ENCODE results near the gene ZNF618. TPM values are rescaled to one million over a fixed set of nuclear protein-coding genes. Genes with fewer than 3 reads are reported as not detected.
A peak's percentile ranks its signal among the peaks of the same experiment; 100 is the strongest.

ZNF618 gene
- total and polyA plus RNA-seq, 8 donors = 1.2 to 19.8 (median 5.3) TPM

GRCh38 chr9:113985968-113986585 is 110.0 kb downstream of the ZNF618 start:
- intact Hi-C loops (cut with DNase I; ENCODE audit: low total_unique reads) = no loop called here
- Histone ChIP-seq H3K4me3 (no peak overlapping the region), H3K27ac (no peak overlapping the region), H3K9me3 (no peaks in the 10 kb centered on the region), H3K36me3 (peaks cover 9 to 28% (median 26%) of the 10 kb centered on the region in 4 donors), H3K27me3 (no peaks in the 10 kb centered on the region), H3K4me1 (peaks cover 0 to 13% (median 4%) of the 10 kb centered on the region in 4 donors)
- WGBS, 5 donors = 83 to 88% (median 86%) methylated on average over 15 of the region's 15 CpGs
- DNase-seq = no peak
- TF ChIP-seq POLR2AphosphoS5 (IDR thresholded peaks at IDR 0.05) (no peak), EP300 (IDR thresholded peaks at IDR 0.05) (no peak), CTCF (IDR thresholded peaks at IDR 0.05) (no peak), POLR2A (IDR thresholded peaks at IDR 0.05) (no peak)

GRCh38 chr9:113986931-113987330 is 110.8 kb downstream of the ZNF618 start:
- TF ChIP-seq CTCF (IDR thresholded peaks at IDR 0.05) (no peak), EP300 (IDR thresholded peaks at IDR 0.05) (no peak), POLR2A (IDR thresholded peaks at IDR 0.05) (no peak), POLR2AphosphoS5 (IDR thresholded peaks at IDR 0.05) (no peak)
- Histone ChIP-seq H3K27ac (no peak overlapping the region), H3K36me3 (peaks cover 9 to 28% (median 26%) of the 10 kb centered on the region in 4 donors), H3K9me3 (no peaks in the 10 kb centered on the region), H3K4me1 (peaks cover 0 to 21% (median 10%) of the 10 kb centered on the region in 4 donors), H3K4me3 (no peak overlapping the region), H3K27me3 (no peaks in the 10 kb centered on the region)
- DNase-seq = no peak
- WGBS, 5 donors = 67 to 96% (median 92%) methylated on average over 1 of the region's 1 CpG
- intact Hi-C loops (cut with DNase I; ENCODE audit: low total_unique reads) = no loop called here

- intact Hi-C loops (cut with DNase I; ENCODE audit: low total_unique reads) = no loop called here
- TF ChIP-seq POLR2AphosphoS5 (IDR thresholded peaks at IDR 0.05) = no peak
- peaks cover 9 to 28% (median 26%) of the 10 kb centered on the region in 4 donors for H3K36me3 ChIP-seq
- no peaks in the 10 kb centered on the region for H3K27me3 ChIP-seq
- H3K4me1 ChIP-seq = peaks cover 0 to 27% (median 15%) of the 10 kb centered on the region in 4 donors
- H3K4me3 ChIP-seq = no peak overlapping the region
- H3K9me3 ChIP-seq = no peaks in the 10 kb centered on the region
- H3K27ac ChIP-seq = no peak overlapping the region
- DNase-seq = no peak
- WGBS, 5 donors = 86 to 95% (median 90%) methylated on average over 12 of the region's 12 CpGs
These were observed 111.4 kb downstream of the ZNF618 start for GRCh38 chr9:113987526-113987925.

- 95 to 97% (median 95%) methylated on average over 22 to 23 of the region's 23 CpGs for WGBS, 5 donors
- no peak overlapping the region for H3K4me3 ChIP-seq
- no peak for DNase-seq
- H3K36me3 ChIP-seq = peaks cover 9 to 28% (median 26%) of the 10 kb centered on the region in 4 donors
- TF ChIP-seq EP300 (IDR thresholded peaks at IDR 0.05) (no peak), POLR2A (IDR thresholded peaks at IDR 0.05) (no peak), POLR2AphosphoS5 (IDR thresholded peaks at IDR 0.05) (no peak), CTCF (IDR thresholded peaks at IDR 0.05) (no peak)
- H3K9me3 ChIP-seq = no peaks in the 10 kb centered on the region
- H3K27me3 ChIP-seq = no peaks in the 10 kb centered on the region
- peaks cover 5 to 37% (median 25%) of the 10 kb centered on the region in 4 donors for H3K4me1 ChIP-seq
- intact Hi-C loops (cut with DNase I; ENCODE audit: low total_unique reads) = no loop called here
- H3K27ac ChIP-seq = peak overlapping the region in 2 of 5 donors; percentile 11 to 53
These were observed 112.4 kb downstream of the ZNF618 start for GRCh38 chr9:113988385-113989016.

All from stomach (tissue), 9 donors.